GM10248 (cell line): ENCODE results near the gene RAB3D.
A peak's percentile ranks its signal among the peaks of the same experiment; 100 is the strongest.

Source experiments
- CTCF ChIA-PET: fragments of 300-600 bp; sonication (Branson Sonifier 250); formaldehyde crosslinking; extraction: SDS; loops from one replicate; lab custom pipeline; 2021; ENCODE audit warnings: antibody characterized with exemption; lab: Yijun Ruan, JAX
- POLR2A ChIA-PET: fragments of 350-650 bp; sonication (Branson Sonifier 250); formaldehyde crosslinking; extraction: SDS; loops from one replicate; lab custom pipeline; 2020; ENCODE audit warnings: antibody characterized with exemption; lab: Yijun Ruan, JAX
- DNase-seq: peaks from one replicate; pipeline ENCODE4 v3.0.0; 2012; ENCODE audit errors: extremely low spot score
- CTCF ChIP-seq: IDR thresholded peaks from 2 replicates; pipeline ENCODE4 v1.5.1; 2012; ENCODE audit warnings: mild to moderate bottlenecking, low read depth; ENCODE audit errors: extremely low read depth, missing control alignments, control extremely low read depth

RAB3D gene, protein sequence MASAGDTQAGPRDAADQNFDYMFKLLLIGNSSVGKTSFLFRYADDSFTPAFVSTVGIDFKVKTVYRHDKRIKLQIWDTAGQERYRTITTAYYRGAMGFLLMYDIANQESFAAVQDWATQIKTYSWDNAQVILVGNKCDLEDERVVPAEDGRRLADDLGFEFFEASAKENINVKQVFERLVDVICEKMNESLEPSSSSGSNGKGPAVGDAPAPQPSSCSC

DNA sequence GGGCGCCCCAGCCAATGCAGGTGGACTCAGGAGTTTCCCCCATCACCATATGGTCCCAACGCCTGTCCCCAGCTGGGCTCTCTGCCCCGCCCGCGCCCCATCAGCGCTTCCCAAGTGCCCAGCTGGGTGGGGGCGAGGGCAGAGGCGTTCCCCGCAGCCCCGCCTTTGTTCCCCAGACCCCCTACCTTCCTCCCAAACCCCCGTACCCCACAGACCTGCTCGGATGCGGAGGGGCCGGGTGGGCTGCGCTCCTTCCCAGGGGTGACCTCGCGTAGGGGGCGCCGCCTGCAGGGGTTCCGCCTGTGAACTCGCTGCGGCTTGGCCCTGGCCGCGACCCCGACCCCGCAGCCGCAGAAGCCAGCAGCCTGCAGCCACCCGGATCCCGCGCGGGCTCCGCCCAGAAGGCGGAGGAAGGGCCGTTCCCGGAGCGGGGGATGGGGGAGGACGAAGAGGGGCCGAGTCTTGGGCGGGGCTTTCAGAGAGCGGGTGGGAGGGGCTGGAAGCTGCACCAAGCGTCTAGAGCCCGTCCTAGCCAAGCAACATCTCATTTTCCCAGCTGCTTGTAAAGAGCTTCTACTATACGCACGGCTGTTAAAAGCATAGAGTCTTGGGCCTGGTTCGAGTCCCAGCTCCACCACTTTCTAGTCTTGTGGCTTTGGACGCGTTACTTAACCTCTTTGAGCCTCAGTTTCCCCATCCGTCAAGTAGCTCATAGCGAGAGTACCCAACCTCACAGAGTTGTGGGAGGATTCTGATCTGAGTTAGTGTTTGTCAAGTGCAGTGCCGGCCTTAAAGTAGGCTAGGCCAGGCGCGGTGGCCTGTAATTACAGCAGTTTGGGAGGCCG, at the start of gene RAB3D:
TSS of gene RAB3D (minus strand) at position 404 of the 845 bp plus-strand sequence. CDS start 2,258 bp downstream, outside the sequence.
- POLR2A ChIA-PET: interaction anchor here (0.6 kb wide), 1 partner anchor 15 kb away, joined by 3 read pairs; no protein-coding TSS in a partner anchor
- DNase-seq: peak; percentile 97
- TF ChIP-seq CTCF: no peak
- CTCF ChIA-PET: interaction anchor here (0.8 to 1.8 kb wide), 7 partner anchors 10 to 143 kb away, joined by 3 to 11 read pairs (median 4); no protein-coding TSS in a partner anchor

- no peak for DNase-seq
- ChIA-PET CTCF (interaction anchor here (1.2 to 2.4 kb wide), 2 partner anchors 12 to 13 kb away, joined by 4 to 6 read pairs; partner anchors contain the start of gene SWSAP1), POLR2A (no interaction called here)
- TF ChIP-seq CTCF: no peak
These were observed 47.9 kb upstream of the RAB3D start for GRCh38 chr19:11387162-11388034.

- no peak for TF ChIP-seq CTCF
- ChIA-PET CTCF (interaction anchor here (0.8 to 2.8 kb wide), 6 partner anchors 10 to 98 kb away, joined by 3 to 19 read pairs (median 9); partner anchors contain the start of genes ODAD3, PRKCSH and SWSAP1), POLR2A (interaction anchor here (0.6 kb wide), 1 partner anchor 1768 kb away, joined by 5 read pairs; no protein-coding TSS in a partner anchor)
- DNase-seq: no peak
These were observed 45.3 kb upstream of the RAB3D start for GRCh38 chr19:11384778-11385129.

DNA sequence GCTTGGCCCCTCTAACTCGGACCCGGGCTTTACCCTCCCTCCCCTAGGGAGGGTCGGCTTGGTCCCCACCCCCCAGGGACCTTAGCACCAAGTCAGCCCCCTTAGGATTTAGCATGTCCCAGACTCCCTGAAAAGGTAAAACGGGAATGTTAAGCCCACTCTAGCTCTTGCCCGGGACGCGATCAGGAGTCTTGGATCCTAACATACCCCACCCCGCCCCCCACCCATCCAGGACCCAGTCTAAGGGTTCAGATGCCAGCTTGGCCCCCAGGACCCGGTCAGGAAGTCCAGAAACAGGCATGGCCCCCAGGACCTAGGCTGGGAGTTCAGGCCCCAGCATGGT, 44.2 kb upstream of the RAB3D start:
- TF ChIP-seq CTCF: no peak
- DNase-seq: no peak
- CTCF ChIA-PET: interaction anchor here (0.7 to 4.1 kb wide), 22 partner anchors 8 to 291 kb away, joined by 3 to 50 read pairs (median 5); partner anchors contain the start of genes ODAD3, PRKCSH, RAB3D and RGL3
- POLR2A ChIA-PET: interaction anchor here (0.9 kb wide), 1 partner anchor 9 kb away, joined by 3 read pairs; the partner anchor contains the start of gene SWSAP1

DNA sequence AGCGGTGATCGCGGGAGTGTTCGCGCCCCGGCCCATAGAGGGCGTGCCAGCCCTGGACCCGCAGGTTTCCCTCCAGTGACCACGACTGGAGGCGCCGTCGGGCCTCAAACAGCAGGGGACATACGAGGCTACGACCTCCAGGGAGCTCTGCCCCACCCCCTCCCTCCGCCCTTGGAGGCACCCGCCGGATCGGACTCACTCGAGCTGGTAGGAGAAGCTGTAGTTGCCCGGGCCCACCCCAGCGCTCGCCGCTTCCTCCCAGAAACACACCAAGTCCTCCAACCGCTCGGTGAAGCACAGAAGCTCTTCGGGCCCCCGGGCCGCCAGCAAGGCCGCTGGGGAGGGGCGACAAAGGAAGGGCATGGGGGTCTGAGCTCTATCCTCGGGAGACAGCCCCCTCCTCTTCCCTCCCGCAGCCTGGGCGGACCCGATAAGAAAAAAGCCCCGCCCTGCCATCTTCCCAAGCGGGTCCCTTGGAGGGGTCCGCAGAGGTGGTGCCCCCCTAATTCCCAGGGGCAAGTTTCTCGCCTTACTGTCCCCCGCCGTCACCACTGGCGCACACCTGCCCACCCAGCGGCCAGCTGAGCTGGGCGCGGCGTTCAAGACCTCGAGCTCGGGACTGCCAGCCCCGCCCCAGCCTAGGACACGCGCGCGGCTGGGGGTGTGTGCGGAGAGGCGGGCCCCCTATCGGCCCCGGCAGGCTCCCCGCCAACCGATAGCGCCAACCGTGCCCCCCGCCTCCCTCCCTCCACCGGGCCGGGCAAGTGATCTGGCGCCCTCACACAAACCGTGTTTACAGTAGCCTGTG, 43.6 kb upstream of the RAB3D start:
- ChIA-PET CTCF (interaction anchor here (0.7 to 4.1 kb wide), 25 partner anchors 8 to 290 kb away, joined by 3 to 50 read pairs (median 4); partner anchors contain the start of genes ODAD3, PRKCSH, RAB3D and RGL3), POLR2A (interaction anchor here (0.5 to 0.9 kb wide), 3 partner anchors 8 to 817 kb away, joined by 3 to 5 read pairs (median 4); partner anchors contain the start of genes KRI1 and SWSAP1)
- TF ChIP-seq CTCF: peak; percentile 77
- DNase-seq: peak; percentile 67
